Transverse colon (tissue), 4 donors: ENCODE measurements around the gene PLAC8L1.

Experiments
- EP300 ChIP-seq: sonication (generic); formaldehyde crosslinking; IDR thresholded peaks from one replicate; pipeline ENCODE4 v1.6.1; 2017; ENCODE audit warnings: antibody characterized with exemption, low read depth
- POLR2A ChIP-seq: fragments of 450-650 bp; IDR thresholded peaks from one replicate; pipeline ENCODE4 v1.6.1; 2016; ENCODE audit warnings: antibody characterized with exemption, mild to moderate bottlenecking, moderate library complexity
- POLR2AphosphoS5 ChIP-seq, 3 donors: sonication (generic); formaldehyde crosslinking; IDR thresholded peaks; one replicate each; pipeline ENCODE4 v1.6.1; 2016; ENCODE audit warnings: antibody characterized with exemption in 3 of 3
- TF ChIP-seq, protein P1 (sequence below), 5 experiments: fragments of 200-600 bp in 3 of 5; fragments of 450-650 bp in 2 of 5; sonication (generic) in 3 of 5; IDR thresholded peaks; 1 replicate in 2 of 5; 2 replicates in 3 of 5; pipeline ENCODE4 v1.5.1; 2016 to 2017; ENCODE audit warnings: antibody characterized with exemption in 5 of 5, inconsistent platforms in 3 of 5, mild to moderate bottlenecking in 2 of 5, moderate library complexity in 1 of 5

DNA sequence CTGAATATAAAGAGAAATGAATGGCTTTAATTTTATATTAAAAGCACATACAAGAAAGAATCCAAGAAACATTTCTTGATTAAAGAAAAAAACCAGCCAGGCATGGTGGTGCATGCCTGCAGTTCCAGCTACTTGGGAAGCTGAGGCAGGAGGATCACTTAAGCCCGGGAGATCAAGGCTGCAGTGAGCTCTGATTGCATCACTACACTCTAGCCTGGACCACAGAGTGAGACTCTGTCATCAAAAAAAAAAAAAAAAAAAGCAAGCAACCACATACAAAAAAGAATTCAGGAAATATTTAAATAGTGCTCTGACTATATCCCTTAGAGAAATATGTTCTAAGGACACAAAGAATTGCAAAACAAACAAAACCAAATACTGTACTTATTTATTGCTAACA lies 2.5 kb upstream of the PLAC8L1 start:
- TF ChIP-seq, protein P1, sequence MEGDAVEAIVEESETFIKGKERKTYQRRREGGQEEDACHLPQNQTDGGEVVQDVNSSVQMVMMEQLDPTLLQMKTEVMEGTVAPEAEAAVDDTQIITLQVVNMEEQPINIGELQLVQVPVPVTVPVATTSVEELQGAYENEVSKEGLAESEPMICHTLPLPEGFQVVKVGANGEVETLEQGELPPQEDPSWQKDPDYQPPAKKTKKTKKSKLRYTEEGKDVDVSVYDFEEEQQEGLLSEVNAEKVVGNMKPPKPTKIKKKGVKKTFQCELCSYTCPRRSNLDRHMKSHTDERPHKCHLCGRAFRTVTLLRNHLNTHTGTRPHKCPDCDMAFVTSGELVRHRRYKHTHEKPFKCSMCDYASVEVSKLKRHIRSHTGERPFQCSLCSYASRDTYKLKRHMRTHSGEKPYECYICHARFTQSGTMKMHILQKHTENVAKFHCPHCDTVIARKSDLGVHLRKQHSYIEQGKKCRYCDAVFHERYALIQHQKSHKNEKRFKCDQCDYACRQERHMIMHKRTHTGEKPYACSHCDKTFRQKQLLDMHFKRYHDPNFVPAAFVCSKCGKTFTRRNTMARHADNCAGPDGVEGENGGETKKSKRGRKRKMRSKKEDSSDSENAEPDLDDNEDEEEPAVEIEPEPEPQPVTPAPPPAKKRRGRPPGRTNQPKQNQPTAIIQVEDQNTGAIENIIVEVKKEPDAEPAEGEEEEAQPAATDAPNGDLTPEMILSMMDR (IDR thresholded peaks at IDR 0.05): no peak
- TF ChIP-seq POLR2AphosphoS5 (IDR thresholded peaks at IDR 0.05) (no peak), EP300 (no peak), POLR2A (no peak)
